NCI-H69 (cell line): ENCODE results near the gene DGKB.

Experiments used
- DNase-seq: peaks from one replicate; lab custom pipeline; 2025; lab: John Stamatoyannopoulos, UW

The DGKB gene

DNA sequence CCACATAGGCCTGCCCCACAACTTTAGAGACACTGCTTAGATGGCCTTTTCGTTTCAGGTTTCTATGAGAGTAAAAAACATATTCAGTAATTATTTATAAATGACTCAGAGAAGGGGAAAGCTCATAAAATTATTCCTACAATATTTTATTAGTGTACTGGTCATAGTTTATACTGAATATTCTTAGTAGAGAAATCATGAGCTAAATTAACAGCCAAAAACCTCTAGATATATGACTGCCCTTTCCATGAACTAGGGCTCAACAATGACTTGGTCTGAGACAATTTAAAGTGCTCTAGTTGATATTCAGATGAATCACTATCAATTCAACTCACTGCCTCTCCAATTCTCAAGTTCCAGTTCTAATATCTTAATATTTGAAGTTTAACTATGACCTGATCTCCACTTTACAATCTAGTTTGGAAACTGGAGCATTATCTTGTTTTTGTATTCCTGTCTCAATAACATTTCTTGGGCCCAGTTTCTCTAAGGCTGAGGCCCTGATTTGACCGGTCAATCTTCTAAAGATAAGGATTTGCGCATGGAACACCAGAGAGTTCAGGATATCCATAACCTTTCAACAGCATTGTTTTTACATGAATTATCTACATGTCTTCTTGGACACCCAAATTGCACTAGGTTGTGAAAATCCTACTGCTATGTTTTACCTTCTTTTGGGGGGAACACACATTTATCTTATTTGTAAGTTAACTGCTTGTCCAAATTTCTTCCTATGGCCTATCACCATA is 141.6 kb downstream of the DGKB start:
- no peak for DNase-seq

GRCh38 chr7:14759785-14760184 is 142.8 kb downstream of the DGKB start:
- DNase-seq, result no peak

GRCh38 chr7:14754631-14755030 is 147.9 kb downstream of the DGKB start:
- DNase-seq, result peak; percentile 90

GRCh38 chr7:14752301-14752700 is 150.2 kb downstream of the DGKB start:
- DNase-seq, result peak; percentile 98

GRCh38 chr7:14751461-14751860 is 151.1 kb downstream of the DGKB start:
- DNase-seq, result peak; percentile 93

GRCh38 chr7:14748461-14748860 is 154.1 kb downstream of the DGKB start:
- peak; percentile 93 for DNase-seq

GRCh38 chr7:14747701-14748100 is 154.8 kb downstream of the DGKB start:
- peak; percentile 87 for DNase-seq

DNA sequence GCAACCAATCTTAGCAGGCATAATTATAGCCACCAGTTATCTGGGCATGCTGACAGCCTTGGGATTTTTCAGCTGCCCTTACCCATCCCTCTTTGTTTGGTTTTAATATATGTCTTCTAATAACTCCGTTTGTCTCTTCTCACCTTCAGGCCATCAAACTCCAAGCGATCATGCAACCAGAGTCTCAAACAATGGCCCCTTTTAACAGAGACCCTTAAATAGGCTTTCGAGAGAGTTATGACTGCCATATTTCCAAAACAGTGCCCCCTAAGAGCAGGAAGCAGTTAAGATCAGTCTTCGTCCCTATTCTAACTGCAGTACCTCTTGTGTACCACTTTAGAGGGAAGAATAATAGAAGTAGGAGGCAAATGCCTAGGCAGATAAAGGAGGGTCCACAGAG is 157.5 kb downstream of the DGKB start:
- DNase-seq, result no peak

DNA sequence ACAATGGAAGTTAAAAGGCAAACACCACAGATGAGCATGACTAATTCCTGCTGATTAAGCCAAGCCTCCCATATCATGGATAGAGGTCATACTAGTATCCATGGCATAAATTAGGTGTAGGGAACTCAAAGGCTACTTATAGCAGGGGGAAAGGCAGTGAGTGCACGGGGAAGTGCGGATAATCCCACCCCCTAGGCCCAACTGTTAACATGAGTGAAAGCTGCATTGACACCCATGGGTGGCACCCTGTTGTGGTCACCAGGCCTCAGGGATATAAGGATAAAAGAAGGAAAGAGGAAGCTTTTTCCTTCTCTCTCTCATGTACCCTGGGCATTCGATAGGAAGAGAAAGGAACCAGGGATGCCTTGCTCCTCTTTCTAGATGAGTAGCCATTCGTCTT is 161.9 kb downstream of the DGKB start:
- no peak for DNase-seq

DNA sequence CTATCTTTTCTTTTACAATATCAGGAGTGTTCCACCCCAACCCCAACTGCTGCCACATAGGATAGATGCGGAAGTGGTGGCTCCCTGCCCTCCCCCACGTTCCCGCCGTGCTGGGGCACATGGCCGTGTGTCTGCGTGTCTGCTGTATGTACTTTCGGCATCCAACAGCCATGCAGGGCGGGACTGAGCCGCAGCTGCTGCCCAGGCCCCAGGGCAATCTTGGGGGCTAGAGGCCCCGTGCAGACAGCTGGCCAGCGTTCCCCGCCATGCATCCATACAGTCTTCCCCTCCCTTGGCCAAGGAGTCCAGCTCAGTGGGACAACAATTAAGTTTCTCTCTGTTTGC is 162.7 kb downstream of the DGKB start:
- DNase-seq, result no peak

GRCh38 chr7:14739168-14739840 is 163.2 kb downstream of the DGKB start:
- DNase-seq, result peak; percentile 30

GRCh38 chr7:14738086-14738485 is 164.5 kb downstream of the DGKB start:
- no peak for DNase-seq

DNA sequence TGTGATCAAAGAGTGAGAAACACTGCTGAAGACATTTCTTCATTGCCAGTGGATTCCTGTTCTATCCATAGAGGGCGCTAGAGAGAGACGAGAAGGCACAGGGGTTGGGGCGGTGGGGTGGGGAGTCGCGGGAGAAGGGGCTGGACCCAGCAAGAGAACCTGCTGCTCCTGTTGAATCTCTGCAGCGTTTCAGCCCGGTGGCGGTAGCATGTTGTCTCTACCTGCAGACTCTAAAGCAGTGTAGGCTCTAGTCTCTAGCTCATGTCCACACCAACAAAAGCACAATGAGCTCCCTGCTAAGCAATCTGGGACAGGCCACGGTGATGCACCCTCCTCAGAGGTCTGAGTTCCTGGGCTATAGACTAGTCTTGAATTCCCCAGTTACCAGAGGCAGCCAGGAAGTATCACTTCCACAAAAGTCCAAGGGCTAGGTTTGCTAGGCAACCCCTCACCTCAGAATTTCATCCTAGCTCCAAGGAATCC is 167.7 kb downstream of the DGKB start:
- DNase-seq, result peak; percentile 81

DNA sequence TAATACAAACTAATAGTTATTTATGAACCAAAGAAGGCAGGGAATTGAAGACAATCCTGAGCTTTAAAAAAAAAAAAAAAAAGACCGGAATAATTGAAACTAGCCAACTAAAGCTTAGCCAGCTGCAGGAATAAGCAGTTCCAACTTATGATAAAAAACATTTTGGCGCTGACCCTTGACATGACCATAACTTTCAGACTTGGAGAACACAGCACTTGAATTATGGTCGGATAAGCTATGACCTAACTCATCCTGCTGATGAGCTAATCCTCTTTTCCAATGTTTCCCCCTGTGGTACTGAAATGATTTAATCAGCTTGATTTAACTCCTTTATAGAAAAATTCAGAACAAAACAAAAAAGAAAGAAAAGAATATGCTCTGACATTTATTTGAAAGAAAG is 181.8 kb downstream of the DGKB start:
- DNase-seq, result no peak

DNA sequence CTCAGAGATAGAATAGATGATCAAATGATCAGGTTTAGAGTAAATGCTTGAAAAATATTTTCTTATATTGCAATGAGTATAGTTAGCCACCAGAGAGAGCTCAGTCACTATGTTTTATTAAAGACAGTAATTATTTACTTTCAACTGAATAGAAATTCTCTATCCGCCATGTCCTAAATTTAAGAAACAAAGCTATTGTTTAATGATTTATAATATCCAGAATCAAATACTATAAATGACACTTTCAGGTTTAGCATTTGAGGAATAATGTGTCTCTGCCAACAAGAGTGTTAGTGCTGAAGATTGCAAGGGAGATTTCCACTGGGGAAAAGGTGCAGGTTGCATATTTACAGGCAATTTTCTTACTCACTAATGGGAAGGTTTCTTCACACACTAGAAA is 184.7 kb downstream of the DGKB start:
- DNase-seq, result peak; percentile 62

GRCh38 chr7:14717169-14717568 is 185.4 kb downstream of the DGKB start:
- DNase-seq, result no peak

- no peak for DNase-seq
Measured at GRCh38 chr7:14714161-14714728, 188.3 kb downstream of the DGKB start.

- DNase-seq, result peak; percentile 29
Measured at GRCh38 chr7:14698239-14698638, 204.3 kb downstream of the DGKB start.

GRCh38 chr7:14697684-14698083 is 204.9 kb downstream of the DGKB start:
- DNase-seq, result no peak

DNA sequence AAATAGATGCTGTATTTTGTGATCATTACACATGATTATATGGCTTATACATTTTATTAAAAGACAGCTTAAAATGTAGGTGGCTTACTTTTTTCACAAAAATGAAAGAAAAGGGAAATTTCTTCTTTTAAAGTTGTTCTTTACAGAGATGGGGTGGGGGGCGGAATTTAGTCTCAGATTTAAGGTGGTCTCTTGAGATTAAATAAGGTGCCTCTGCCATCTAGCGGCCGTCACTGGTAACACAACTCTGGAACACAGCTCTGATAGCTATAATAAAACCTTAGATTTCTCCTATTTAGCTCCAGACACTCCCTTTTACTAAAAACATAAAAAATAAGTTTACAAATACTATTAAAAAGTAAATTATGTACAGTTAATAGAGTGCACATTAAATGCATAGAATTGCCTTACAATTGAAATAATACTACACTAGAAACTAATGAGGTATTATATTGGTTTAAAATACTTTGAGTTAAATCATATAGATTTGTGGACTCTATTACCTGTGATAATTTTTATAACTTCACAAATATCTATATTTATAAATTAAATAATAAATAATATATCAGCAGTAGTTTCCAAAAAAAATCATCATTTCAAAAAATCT is 210.9 kb downstream of the DGKB start:
- DNase-seq, result peak; percentile 56

DNA sequence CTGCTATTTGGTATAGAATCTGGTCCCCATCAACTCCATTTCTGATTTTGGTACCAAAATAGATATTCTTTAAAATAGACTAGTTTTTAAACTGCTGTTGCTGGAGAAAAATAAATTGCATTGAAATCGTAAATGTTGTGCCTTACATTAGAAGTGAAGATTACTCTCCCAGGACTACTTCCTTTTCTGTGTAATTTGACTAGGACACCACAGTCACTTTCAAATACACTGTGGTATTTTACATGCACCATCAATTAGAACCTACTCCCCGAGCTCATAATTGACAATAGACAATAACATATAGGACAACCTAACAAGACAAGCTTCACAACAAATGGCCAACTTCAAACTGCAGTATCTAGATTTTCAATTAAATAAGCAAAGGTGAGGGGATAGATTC is 211.5 kb downstream of the DGKB start:
- no peak for DNase-seq

DNA sequence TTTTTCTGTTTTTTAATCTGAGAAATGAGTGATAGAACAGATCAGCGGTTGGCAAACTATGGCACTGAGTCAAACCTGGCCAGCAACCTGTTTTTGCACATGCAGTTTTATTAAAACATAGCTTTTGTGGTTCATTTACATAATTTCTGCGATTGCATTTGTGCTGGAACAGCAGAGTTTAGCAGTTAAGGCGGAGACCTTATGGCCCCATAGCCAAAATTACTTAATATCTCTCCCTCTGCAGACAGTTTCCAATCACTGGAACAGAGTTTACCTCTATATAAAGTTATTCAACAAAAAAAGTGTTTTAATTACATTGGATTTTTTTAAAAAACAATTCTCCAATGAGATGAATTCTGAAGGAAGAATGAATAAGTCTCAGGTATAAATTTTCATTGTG is 212.1 kb downstream of the DGKB start:
- DNase-seq, result no peak

- no peak for DNase-seq
Measured at GRCh38 chr7:14690075-14690474, 212.5 kb downstream of the DGKB start.
